K562 (cell line): ENCODE results near the gene EEFSEC. TPM values are rescaled to one million over a fixed set of nuclear protein-coding genes. Genes with fewer than 3 reads are reported as not detected.
A peak's percentile ranks its signal among the peaks of the same experiment; 100 is the strongest.

Source experiments
- ATAC-seq: fragments of 200-7000 bp; cut with Tn5 transposase; 3 replicates; pipeline ENCODE4 v1.9.1; 2020; ENCODE audit warnings: moderate library complexity
- BruUV-seq: library from RNA; stranded (reverse); fragments of 400-500 nt; replicated peaks from 2 replicates; lab custom pipeline; 2021; lab: Mats Ljungman, UMichigan
- CTCF ChIA-PET: fragments of 300-600 bp; formaldehyde crosslinking; extraction: SDS; loops from one replicate; lab custom pipeline; 2021; ENCODE audit warnings: low intra/inter-chr PET ratio; lab: Yijun Ruan, JAX
- POLR2A ChIA-PET: fragments of 300-600, 350-650 bp; sonication (Branson Sonifier 250); formaldehyde crosslinking; extraction: SDS; loops from one replicate; lab custom pipeline; 2021; ENCODE audit warnings: antibody characterized with exemption, inconsistent platforms; lab: Yijun Ruan, JAX
- DNase-seq, 4 experiments: peaks; one replicate each; pipeline versions ENCODE4 v3.0.0 to v3.0.0-alpha.2; 2011 to 2018; ENCODE audit warnings: low spot score in 3 of 4, mixed read lengths in 3 of 4; ENCODE audit errors: extremely low read depth in 1 of 4
- FAIRE-seq: peaks from 2 replicates; lab custom pipeline; 2011; peaks lifted over from hg19 to GRCh38; lab: Jason Lieb, UNC
- H2AFZ ChIP-seq: 2 replicates; pipeline ENCODE4 v1.6.0; 2011; ENCODE audit warnings: low read depth, low read length, control low read depth, inconsistent platforms
- H3K27ac ChIP-seq: fragments of 200-600 bp; 3 replicates; pipeline ENCODE4 v1.8.0; 2011; ENCODE audit warnings: low read depth, mild to moderate bottlenecking, control low read depth, inconsistent platforms, low read length, moderate library complexity, mixed read lengths; ENCODE audit errors: extremely low read depth
- H3K27me3 ChIP-seq, 2 experiments: fragments of 300-600 bp in 1 of 2; 2 replicates in 1 of 2; 3 replicates in 1 of 2; pipeline versions ENCODE4 v1.6.0 to v1.8.0; 2011; ENCODE audit warnings: inconsistent platforms in 2 of 2, low read length in 2 of 2, mild to moderate bottlenecking in 1 of 2, mixed read lengths in 1 of 2, moderate library complexity in 1 of 2; ENCODE audit not compliant: control insufficient read depth in 2 of 2, insufficient read depth in 2 of 2
- H3K36me3 ChIP-seq: fragments of 300-600 bp; 3 replicates; pipeline ENCODE4 v1.8.0; 2011; ENCODE audit warnings: mild to moderate bottlenecking, low read length, inconsistent platforms; ENCODE audit not compliant: control insufficient read depth, insufficient read depth
- H3K4me1 ChIP-seq, 2 experiments: fragments of 200-600 bp in 1 of 2; replicated peaks in 1 of 2; 2 replicates in 1 of 2; 3 replicates in 1 of 2; pipeline versions ENCODE4 v1.5.1 to v1.8.0; 2011; ENCODE audit warnings: inconsistent platforms in 2 of 2, low read length in 2 of 2, mild to moderate bottlenecking in 1 of 2, mixed read lengths in 1 of 2, moderate library complexity in 1 of 2; ENCODE audit not compliant: control insufficient read depth in 2 of 2, insufficient read depth in 2 of 2
- H3K4me2 ChIP-seq: 2 replicates; pipeline ENCODE4 v1.6.1; 2011; ENCODE audit warnings: low read length, control low read depth, inconsistent platforms, mixed read lengths; ENCODE audit not compliant: insufficient read depth
- H3K4me3 ChIP-seq: fragments of 200-600 bp; sonication (generic), shearing (Covaris generic); 2 replicates; pipeline ENCODE4 v1.5.1; 2016; ENCODE audit warnings: control low read depth, inconsistent platforms
- H3K79me2 ChIP-seq: fragments of 200-600 bp; 3 replicates; pipeline ENCODE4 v1.8.0; 2011; ENCODE audit warnings: low read length, inconsistent platforms; ENCODE audit not compliant: control insufficient read depth, insufficient read depth
- H3K9ac ChIP-seq, 2 experiments: 2 replicates each; pipeline versions ENCODE4 v1.6.0 to v1.6.1; 2011; ENCODE audit warnings: low read depth in 2 of 2, low read length in 2 of 2, control low read depth in 1 of 2, inconsistent platforms in 1 of 2, mild to moderate bottlenecking in 1 of 2, mixed read lengths in 1 of 2; ENCODE audit not compliant: insufficient read depth in 1 of 2
- H3K9me1 ChIP-seq: one replicate; pipeline ENCODE4 v1.6.0; 2011; ENCODE audit warnings: inconsistent platforms, mild to moderate bottlenecking, low read length, moderate library complexity; ENCODE audit not compliant: control insufficient read depth, insufficient read depth
- H3K9me3 ChIP-seq: replicated peaks from 2 replicates; pipeline ENCODE4 v1.5.1; 2011; ENCODE audit warnings: low read depth, low read length, inconsistent platforms; ENCODE audit not compliant: control insufficient read depth, insufficient read depth
- H4K20me1 ChIP-seq: replicated peaks from 2 replicates; pipeline ENCODE4 v1.6.1; 2011; ENCODE audit warnings: low read length, inconsistent platforms, mixed read lengths; ENCODE audit not compliant: control insufficient read depth, insufficient read depth
- C11orf30 ChIP-seq: fragments of 450-650 bp; IDR thresholded peaks from 2 replicates; pipeline ENCODE4 v1.6.1; 2016; ENCODE audit warnings: low read depth, mild to moderate bottlenecking
- FUS ChIP-seq: fragments of 200-400 bp; formaldehyde crosslinking; optimal IDR thresholded peaks from 2 replicates; pipeline ENCODE3; 2017; ENCODE audit warnings: low read depth, low read length
- HDAC3 ChIP-seq: fragments of 450-650 bp; IDR thresholded peaks from 2 replicates; pipeline ENCODE4 v1.6.1; 2018; ENCODE audit warnings: borderline replicate concordance, mild to moderate bottlenecking, moderate library complexity; ENCODE audit not compliant: partially characterized antibody
- TCF7L2 ChIP-seq: fragments of 150-350 bp; IDR thresholded peaks from 2 replicates; pipeline ENCODE4 v1.6.1; 2016; ENCODE audit warnings: low read depth, mild to moderate bottlenecking, low read length, moderate library complexity
- ZNF316 ChIP-seq: fragments of 450-650 bp; IDR thresholded peaks from 2 replicates; pipeline ENCODE4 v1.6.1; 2016
- ZNF717 ChIP-seq: fragments of 250-450 bp; sonication (Bioruptor Pico); IDR thresholded peaks from 2 replicates; pipeline ENCODE4 v1.5.0; 2021
- WGBS: fragments of 100-300 bp; shearing (Covaris generic); methylation state at CpG from one replicate; pipeline ENCODE4 v1.1.6; 2016; ENCODE audit warnings: low coverage, mixed read lengths; ENCODE audit not compliant: insufficient coverage; ENCODE audit errors: missing lambda C conversion rate; 5-methylcytosine and 5-hydroxymethylcytosine counted together
- in situ Hi-C: fragments of 300-500 bp; cut with MboI; formaldehyde crosslinking; loops from 4 replicates; pipeline ENCODE4 v1.15.0; 2018; ENCODE audit warnings: inconsistent platforms, mixed read lengths
- intact Hi-C: fragments of 100-400 bp; cut with micrococcal nuclease; formaldehyde crosslinking; loops from 2 replicates; pipeline ENCODE4 v1.14.2; 2022
- polyA plus RNA-seq, 8 experiments: library from polyadenylated mRNA; depleted of rRNA in 4 of 8; stranded (reverse) in 5 of 8; unstranded in 3 of 8; fragments of >200 nt; fragmentation: Nextera tagmentation in 2 of 8; fragmentation: Illumina TruSeq in 1 of 8; extraction: Ambion mirVana in 2 of 8; extraction: Trizol in 1 of 8; gene quantifications; 2 replicates each; pipeline versions ENCODE4 v1.2.1 to v1.2.3, GENCODE V29; 2011 to 2014; ENCODE audit warnings: inconsistent platforms in 1 of 8, missing spikeins in 1 of 8
- total RNA-seq, 7 experiments: library from RNA; depleted of rRNA in 6 of 7; stranded (reverse); fragments of >200 nt in 6 of 7; fragmentation: Illumina TruSeq in 2 of 7; extraction: Trizol in 2 of 7; gene quantifications; 2 replicates each; pipeline versions ENCODE4 v1.2.1 to v1.2.3, GENCODE V29; 2011 to 2021; ENCODE audit warnings: low replicate concordance in 1 of 7

EEFSEC gene
- total and polyA plus RNA-seq, 9 of the 15 experiments (the other 6 are each of a cell fraction or from before 2014, with no cell fraction given): 0.35 to 11.8 (median 7.7) TPM

- BruUV-seq: no TSS peak
- no peaks in the 10 kb centered on the region for H3K27me3 ChIP-seq
- TF ChIP-seq FUS (no peak), HDAC3 (no peak), ZNF316 (peak; percentile 74), ZNF717 (CRISPR knock-in tag) (no peak), C11orf30 (peak; percentile 34; the same call in 1 of the 2 replicates), TCF7L2 (no peak)
- POLR2A ChIA-PET: interaction anchor here (0.6 kb wide), 1 partner anchor 135 kb away, joined by 3 read pairs; no protein-coding TSS in a partner anchor
- DNase-seq (no peak), ATAC-seq (no peak), FAIRE-seq (no peak)
- no peak overlapping the region for H3K4me2 ChIP-seq
- H3K9me3 ChIP-seq: no peaks in the 10 kb centered on the region
- H4K20me1 ChIP-seq: no peaks in the 10 kb centered on the region
- CTCF ChIA-PET: no interaction called here
- peaks cover 3% of the 10 kb centered on the region; the same call in 2 of the 3 replicates for H3K79me2 ChIP-seq
- H2AFZ ChIP-seq: no peak overlapping the region
- H3K9ac ChIP-seq: no peak overlapping the region
- H3K4me1 ChIP-seq: peaks cover 0 to 1% of the 10 kb centered on the region in 2 experiments; a peak in 2 of 5 replicates
- H3K4me3 ChIP-seq: no peak overlapping the region
- H3K36me3 ChIP-seq: no peaks in the 10 kb centered on the region
- in situ Hi-C loops (loop anchor here (10.0 kb wide), 1 partner anchor 218 kb away; no protein-coding TSS in a partner anchor), intact Hi-C loops (loop anchor here (10.0 kb wide), 1 partner anchor 258 kb away; no protein-coding TSS in a partner anchor)
- 81% methylated on average over 6 of the region's 6 CpGs for WGBS
- H3K9me1 ChIP-seq: no peaks in the 10 kb centered on the region
- no peak overlapping the region for H3K27ac ChIP-seq
Measured at GRCh38 chr3:128176276-128176833, 23.1 kb downstream of the EEFSEC start.
